ENCODE measurements around the gene KRTAP12-2.
"Not testable (repeated sequence)": the region's sequence is repeated elsewhere in the genome, so short reads cannot be mapped to it uniquely, and the experiment has no call there.

Gene KRTAP12-2

DNA sequence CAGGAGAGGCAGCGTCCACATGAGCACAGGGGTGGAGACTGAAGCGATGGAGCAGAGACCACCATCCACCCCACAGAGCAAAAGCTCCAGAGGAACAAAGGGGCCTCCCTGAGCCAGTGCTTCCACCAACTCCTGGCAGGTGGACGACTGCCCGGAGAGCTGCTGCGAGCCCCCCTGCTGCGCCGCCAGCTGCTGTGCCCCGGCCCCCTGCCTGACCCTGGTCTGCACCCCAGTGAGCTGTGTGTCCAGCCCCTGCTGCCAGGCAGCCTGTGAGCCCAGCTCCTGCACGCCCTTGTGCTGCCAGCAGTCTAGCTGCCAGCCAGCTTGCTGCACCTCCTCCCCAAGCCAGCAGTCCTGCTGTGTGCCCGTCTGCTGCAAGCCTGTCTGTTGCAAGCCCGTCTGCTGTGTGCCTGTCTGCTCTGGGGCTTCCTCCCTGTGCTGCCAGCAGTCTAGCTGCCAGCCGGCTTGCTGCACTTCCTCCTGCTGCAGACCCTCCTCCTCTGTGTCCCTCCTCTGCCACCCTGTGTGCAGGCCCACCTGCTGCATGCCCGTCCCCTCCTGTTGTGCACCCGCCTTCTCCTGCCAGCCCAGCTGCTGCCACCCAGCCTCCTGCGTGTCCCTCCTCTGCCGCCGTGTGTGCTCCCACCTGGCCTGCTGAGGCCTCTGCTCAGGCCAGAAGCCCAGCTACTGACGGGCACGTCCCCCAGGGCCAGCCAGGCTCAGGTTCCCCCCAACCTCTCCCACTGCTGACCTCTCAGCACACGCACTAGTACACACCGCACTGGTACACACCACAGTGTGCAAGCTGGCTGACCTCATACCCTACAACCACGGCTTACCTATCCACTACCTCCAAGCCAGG lies 35.6 kb upstream of the KRTAP12-2 start:
- DNase-seq (ENCODE audit: low read depth in 3 of 3): no peak

DNA sequence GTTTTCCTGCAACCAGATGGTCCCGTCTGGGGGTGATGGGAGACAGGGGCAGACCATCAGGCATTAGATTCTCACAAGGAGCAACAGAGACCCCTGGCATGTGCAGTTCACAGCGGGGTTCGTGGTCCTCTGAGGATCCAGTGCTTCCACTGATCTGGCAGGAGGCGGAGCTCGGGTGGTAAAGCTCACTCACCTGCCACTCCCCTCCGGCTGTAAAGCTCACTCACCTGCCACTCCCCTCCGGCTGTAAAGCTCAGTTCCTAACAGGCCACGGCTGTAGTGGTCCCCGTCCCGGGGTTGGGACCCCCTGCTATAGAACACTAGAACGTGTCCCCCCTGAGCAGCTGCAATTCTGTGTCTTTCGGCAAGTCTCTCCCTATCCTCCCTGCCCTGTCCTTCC lies 34.8 kb upstream of the KRTAP12-2 start:
- DNase-seq (ENCODE audit: low read depth in 3 of 3): no peak

DNA sequence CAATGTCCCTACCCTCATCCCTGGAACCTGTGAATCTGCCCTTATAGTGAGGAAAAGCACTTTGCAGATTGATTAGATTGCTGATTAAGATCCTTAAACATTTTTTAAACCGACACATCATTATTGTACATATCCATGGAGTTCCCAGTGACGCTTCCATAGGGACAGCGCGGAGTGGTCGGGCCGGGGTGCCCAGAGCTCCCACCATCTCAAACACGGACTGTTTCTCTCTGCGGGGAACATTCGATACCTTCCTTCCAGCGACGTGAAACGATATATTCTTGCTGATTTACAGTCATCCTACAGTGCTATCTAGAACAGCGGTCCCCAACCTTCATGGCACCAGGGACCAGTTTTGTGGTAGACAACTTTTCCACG lies 34.3 kb upstream of the KRTAP12-2 start:
- no peak for DNase-seq (ENCODE audit: low read depth in 3 of 3)

DNA sequence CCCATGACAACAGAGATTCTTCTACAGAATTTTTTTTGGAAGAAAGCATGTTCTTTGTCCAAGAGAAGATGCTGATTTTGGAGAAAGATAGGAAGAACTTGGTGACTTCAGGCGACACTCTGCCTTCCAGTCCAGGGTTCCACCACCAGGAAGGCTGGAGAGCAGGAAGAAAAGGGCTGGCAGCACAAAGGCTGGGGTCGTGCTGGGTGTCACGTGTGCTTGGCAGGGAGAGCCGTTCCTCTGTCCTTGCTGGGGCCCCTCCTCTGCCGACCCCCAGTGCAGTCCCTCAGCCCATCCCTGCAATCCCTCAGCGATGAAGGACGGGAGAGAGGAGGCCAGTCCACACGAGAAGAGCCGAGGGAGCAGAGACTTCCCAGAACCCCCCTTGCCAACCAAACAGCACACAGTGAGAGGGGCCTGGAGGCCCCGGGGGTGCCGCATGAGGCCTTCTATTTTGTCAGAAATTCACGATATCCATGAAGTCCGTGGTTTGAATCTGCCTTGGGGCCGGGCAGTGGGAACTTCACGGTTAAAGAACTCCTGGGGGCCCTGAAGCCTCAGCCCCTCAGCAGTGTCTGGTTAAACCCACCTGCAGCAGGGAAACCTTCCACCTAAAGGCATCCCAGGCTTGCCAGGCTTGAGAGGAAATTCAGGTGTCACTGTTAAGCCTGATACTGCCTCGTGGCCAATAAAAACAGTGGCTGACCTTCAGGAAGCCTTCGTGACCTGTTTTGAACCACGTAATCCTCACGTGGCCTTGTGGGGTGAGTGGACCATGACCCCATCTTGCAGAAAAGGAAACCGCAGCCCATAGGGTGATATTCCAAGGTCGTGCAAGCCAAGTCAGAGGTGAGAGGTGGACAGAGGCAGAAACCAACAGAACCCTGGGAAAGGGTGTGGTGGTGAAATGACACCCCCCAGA lies 33.6 kb upstream of the KRTAP12-2 start:
- DNase-seq (ENCODE audit: low read depth in 3 of 3): no peak

DNA sequence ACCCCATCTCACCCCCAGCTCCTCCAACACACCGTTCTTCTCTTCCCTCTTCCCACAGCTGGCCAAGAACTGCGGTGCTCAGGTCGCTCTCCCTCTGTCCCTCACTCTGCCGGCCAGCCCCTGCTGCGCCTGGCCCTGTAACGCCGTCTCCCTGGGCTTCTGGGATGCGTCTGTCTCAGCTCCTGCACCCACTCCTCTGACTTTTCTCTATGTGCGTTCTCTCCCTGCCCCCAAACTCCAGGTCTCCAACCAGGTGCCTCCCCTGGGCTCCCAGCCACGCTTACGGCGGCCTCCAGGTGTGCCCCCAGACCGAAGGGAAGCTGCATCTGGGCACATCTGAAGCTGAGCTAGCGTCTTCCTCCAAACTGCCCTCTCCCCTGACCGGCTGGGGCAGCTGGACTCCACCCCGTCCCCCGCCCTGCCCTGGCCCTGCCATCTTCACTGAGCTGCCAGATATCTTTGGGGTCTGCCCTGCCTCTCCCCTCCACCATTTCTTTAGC lies 32.8 kb upstream of the KRTAP12-2 start:
- no peak for DNase-seq (ENCODE audit: low read depth in 3 of 3)

DNA sequence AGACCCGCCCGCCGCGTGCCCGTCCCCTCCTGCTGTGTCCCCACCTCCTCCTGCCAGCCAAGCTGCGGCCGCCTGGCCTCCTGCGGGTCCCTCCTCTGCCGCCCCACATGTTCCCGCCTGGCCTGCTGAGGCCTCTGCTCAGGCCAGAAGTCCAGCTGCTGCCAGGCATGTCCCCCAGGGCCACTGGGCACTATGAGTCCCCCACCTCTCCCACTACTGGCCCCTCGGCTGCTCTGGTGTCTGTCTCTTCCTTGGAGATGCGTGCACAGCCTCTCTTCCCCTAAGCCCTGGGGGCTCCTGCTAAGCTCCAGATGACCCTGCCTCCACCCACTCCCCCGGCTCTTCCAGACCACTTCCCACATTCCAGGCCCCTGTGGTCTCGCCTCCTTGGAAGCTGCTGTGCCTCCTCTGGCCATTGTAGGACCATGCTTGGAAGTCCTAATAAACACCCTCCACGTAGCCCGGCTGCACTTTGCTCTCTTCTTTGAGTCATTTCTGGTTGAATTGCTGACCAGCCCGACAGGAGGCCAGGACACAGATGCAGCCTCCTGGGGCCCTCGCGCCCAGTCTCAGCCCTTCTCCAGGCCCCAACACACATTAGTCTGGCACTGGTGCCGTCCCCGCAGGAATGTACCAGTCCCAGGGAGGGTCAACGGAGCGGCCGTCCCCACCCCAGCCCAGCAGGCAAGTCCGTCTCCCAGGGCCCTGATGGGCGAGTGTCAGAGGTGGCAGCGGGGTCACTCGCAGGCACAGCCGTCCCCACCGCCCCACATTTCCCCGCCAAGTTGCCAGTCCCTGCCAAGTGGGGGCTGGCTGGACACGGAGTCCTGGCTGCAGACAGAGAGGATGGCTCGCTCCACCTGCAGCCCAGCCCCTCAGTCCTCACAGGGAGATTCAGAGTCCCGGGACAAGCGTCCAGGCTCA lies 31.3 kb upstream of the KRTAP12-2 start:
- no peak for DNase-seq (ENCODE audit: low read depth in 3 of 3)

DNA sequence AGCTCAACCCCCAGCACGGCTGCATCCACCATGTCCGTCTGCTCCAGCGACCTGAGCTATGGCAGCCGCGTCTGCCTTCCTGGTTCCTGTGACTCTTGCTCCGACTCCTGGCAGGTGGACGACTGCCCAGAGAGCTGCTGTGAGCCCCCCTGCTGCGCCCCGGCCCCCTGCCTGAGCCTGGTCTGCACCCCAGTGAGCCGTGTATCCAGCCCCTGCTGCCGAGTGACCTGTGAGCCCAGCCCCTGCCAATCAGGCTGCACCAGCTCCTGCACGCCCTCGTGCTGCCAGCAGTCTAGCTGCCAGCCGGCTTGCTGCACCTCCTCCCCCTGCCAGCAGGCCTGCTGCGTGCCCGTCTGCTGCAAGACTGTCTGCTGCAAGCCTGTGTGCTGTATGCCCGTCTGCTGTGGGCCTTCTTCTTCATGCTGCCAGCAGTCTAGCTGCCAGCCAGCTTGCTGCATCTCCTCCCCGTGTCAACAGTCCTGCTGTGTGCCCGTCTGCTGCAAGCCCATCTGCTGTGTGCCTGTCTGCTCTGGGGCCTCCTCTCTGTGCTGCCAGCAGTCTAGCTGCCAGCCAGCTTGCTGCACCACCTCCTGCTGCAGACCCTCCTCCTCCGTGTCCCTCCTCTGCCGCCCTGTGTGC lies 30.6 kb upstream of the KRTAP12-2 start, which contains the start of gene KRTAP10-12:
KRTAP10-12 (plus strand) TSS at position 1 of the 639 bp plus-strand sequence; CDS start at position 31, 30 bp downstream.
- DNase-seq (ENCODE audit: low read depth in 3 of 3): not testable (repeated sequence)

DNA sequence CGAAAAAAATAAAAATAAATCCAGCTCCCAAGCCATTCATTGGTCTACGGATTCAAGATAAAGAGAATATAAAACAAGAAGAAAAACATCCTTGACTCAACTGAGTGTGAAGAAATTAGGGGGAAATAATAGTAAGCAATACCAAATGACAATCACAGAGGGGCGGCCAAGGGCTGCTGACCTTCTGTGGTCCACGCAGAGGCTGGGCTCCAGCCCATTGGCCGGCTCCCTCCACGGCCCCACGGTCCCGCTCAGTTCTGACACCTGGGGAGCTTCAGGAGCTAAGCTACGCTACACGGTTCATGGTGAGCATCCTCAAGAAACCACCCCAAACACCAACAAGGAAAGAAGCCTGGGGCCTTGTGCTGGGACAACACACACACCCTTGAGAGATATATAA lies 29.8 kb upstream of the KRTAP12-2 start:
- no peak for DNase-seq (ENCODE audit: low read depth in 3 of 3)

DNA sequence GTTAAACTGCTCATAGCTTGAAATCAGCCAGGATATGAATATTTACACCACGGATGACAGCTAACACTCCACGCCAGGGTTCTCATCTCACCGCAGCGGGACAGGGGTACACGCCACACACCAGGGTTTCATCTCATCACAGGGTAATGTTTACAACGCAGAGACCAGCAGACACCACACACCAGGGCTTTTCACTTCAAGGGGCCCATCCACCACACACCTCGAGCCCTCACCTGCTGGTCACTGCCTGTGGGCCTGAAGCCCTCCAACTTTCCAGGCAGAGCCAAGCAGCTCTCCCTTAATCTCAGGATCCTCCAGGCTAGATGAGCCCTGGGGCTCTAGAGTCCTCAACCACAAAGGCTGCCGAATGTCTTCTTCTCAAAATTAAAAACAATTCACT lies 28.9 kb upstream of the KRTAP12-2 start:
- DNase-seq (ENCODE audit: low read depth in 3 of 3): no peak

DNA sequence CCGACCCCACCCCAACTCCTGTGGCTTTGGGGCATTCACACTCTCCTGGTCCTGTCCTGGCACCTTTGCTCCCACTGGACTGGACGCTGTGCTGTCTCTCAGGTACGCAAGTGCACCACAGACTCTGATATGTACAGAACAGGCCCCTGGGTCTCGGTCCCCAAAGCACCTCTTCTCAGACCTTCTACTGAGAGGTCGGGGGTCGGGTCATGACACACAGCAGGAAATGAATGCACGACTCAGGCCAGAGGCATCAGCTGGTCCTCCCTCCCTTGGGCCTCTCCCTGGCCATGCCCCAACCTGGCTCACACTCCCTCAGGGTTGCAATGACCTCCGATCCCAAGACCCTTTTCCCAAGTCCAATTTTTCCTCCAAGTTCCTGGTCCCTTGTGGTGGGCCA lies 28.5 kb upstream of the KRTAP12-2 start:
- no peak for DNase-seq (ENCODE audit: low read depth in 3 of 3)

DNA sequence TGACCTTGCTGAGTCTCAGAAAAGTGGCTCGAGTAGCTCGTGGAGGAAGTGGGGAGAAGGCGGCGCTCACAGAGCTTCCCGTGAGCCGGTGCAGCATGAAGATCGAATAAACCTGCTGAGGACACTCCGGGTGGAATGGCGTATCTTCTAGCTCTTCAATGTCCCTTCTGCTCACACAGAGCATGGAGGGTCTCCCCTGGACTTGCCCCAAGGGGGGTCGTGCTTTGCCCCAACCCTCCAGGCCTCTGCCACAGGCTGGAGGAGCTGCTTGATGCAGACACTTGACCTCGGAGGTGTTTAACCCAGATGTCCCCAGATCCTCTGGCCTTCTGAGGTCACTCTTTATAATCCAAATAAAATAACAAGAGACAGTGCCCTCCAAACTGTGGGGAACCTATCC lies 28.0 kb upstream of the KRTAP12-2 start:
- DNase-seq (ENCODE audit: low read depth in 3 of 3): no peak

DNA sequence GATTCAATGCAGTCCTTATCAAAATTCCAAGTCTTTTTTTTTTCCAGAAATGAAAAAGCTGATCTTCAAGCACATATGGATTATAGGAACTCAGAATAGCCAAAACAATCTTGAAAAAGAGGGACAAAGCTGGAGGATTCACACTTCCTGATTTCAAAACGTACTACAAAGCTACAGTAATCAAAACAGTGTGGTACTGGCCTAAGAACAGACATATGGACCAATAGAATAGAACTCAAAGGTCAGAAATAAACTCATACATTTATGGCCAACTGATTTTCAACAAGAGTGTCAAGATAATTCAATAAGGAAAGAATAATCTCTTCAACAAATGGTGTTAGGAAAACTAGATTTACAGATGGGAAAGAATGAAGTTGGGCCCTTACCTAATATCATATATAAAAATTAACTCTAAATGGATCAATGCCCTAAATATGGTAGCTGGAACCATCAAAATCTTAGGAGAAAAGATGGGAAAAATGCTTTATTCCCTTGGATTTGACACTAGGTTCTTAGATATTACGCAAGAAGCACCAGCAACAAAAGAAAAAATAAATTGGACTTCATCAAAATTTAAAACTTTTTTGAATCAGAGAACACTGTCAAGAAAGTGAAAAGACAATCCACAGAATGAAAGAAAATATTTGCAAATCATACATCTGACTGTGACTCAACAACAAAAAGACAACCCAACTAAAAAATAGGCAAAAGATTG lies 26.2 kb upstream of the KRTAP12-2 start:
- no peak for DNase-seq (ENCODE audit: low read depth in 3 of 3)

DNA sequence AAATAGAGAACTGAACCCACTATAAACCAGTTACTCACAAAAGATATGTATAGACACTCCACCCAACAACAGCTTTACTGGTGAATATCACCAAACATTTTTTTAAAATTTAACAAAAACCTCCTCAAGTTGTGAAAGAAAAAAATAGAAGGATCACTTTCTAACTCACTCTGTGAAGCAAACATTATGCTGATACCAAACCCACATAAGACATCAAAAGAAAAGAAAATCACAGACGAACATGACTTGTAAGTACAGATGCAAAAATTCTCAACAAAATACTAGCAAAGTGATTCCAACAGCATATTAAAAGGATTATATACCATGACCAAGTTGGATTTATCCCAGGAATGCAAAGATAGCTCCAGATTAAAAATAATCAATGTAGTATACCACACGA lies 25.0 kb upstream of the KRTAP12-2 start:
- no peak for DNase-seq (ENCODE audit: low read depth in 3 of 3)

DNA sequence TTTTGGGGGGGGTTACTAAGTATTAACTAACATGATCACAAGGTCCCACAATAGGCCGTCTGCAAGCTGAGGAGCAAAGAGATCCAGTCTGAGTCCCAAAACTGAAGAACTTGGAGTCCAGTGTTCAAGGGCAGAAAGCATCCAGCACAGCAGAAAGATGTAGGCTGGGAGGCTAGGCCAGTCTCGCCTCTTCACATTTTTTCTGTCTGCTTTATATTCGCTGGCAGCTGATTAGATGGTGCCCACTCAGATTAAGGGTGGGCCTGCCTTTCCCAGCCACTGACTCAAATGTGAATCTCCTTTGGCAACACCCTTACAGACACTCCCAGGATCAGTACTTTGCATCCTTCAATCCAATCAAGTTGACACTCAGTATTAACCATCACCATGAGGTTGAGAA lies 23.0 kb upstream of the KRTAP12-2 start:
- not testable (repeated sequence) for DNase-seq (ENCODE audit: low read depth in 3 of 3)

DNA sequence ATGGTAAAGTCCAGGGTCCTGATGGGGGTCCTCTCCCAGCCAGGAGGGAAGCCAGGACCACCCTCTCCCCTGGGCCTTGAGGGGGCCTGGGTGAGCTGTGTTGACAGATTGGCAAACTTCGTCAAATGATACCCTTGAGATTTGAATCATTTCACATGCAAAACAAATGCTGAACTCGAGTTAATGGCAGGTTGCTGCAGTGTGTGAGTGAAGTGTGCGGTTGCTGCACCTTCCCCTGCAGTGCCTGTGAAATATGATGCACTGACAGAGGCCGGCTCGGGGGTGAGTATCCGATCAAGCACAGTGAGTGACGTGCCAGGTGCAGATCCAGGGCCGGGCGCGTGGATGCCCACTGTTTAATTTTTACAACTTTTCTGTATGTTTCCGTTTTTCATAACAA lies 20.9 kb upstream of the KRTAP12-2 start:
- DNase-seq (ENCODE audit: low read depth in 3 of 3): no peak

DNA sequence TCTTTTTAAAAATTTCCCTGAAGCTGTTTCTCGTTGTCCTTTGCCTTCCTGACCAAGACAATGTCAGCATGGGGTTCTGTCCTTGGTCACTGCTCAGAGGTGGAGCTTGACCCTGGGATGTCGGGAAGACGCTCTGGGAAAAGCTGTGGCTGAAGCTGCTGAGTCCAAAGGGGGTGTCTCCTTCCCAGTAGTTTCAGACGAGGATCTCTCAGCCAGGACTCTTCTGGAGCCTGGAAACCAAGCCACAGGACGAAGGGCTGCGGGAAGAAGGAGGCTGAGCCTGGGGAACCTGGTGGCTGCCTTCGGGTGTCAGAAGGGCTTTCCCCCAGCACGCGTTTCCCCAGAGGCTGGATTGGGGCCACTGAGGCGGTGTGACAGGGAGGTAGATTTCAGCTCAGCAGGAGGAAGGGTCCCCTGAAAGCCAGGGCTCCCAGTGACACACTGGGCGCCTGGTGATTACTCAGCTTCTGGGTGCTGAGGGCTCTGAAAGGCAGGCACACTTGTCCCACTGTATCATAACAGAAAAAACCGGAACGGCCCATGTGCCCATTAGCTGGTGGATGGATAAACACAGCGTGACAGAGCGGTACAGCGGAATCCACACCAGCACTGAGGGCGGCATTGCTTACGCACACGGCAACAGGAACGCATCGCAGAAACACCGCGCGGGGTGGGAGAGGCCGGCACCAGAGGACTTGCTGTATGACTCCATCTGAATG lies 20.3 kb upstream of the KRTAP12-2 start:
- DNase-seq (ENCODE audit: low read depth in 3 of 3): no peak

DNA sequence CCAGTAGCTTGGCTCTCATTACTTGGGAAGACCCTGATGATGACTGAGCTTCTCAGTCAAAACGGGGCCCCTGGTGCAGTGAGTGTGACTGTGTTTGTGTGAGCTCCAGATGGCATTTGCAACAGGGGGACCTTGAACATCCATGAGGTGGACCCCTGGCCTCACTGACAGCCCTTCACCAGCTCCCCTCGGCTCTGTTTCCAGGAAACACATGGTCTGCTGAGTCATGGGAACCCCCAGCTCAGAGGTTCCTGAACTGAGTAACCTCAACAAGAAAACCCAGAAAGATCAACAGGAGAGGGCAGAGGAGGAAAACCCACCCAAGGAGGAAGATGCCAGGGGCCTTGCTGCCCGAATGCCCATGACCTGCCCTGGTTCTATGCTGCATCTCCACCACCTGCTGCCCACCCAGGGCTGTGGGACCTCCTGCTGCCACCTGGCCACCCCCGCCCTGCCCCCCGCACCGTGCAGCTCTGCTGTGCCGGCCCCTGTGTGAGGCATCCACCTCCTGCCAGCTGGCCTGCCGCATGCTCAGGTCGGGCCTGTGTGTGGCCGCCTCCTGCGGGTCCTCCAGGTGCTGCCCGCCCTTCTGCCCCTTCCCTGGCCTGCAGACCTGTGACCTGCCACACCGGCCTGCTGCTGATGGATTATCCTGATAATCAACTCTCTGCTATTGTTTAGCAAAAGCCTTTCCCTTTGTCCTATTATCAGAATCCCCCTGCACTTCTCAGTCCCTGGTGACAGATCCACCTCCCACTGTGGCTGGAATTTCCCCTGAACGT lies 19.5 kb upstream of the KRTAP12-2 start:
- no peak for DNase-seq (ENCODE audit: low read depth in 3 of 3)

DNA sequence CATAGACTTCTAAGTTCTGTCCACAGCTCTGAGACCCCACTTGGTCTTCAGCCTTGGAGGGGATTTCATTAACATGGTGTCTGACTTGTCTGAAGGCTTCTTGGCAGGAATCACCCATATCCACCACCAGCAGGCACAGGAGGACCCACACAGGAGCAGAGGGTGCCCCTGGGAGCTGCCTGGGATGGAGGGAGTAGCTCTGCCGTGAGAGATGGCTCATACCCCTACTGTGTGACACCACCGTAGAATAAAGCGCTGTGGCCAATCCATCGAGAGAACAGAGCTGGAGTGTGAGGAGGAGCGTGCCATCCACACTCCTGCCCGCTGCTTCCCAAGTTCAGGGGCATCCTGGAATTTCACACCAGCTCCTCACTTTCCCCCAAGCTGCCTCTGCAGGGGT lies 18.3 kb upstream of the KRTAP12-2 start:
- not testable (repeated sequence) for DNase-seq (ENCODE audit: low read depth in 3 of 3)

DNA sequence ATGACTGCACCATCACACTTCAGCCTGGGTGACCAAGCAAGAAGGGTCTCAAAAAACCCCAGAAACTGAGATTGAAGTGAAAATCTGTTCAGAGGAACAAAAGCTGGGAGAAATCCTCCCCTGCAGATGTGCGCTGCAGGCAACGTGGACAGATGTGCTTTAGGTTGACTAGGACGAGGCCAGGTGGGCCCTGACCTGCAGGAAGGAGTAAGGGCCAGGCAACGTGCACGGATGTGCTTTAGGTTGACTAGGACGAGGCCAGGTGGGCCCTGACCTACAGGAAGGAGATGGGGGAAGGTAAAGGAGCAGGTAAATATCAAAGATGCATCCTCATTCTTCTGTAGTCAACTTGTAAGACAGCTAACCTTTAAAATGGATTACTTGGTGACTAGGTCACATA lies 17.8 kb upstream of the KRTAP12-2 start:
- DNase-seq (ENCODE audit: low read depth in 3 of 3): no peak

Data from stimulated activated CD4-positive, alpha-beta T cell treated with anti-CD3 and anti-CD28 coated beads, TNF-alpha, amount 100 ng/mL, for 48 hours (primary cell).